Stimulated activated CD8-positive, alpha-beta memory T cell treated with anti-CD3 and anti-CD28 coated beads, Interleukin-4, amount 100 ng/mL, for 48 hours (primary cell): Measurements from ENCODE around the gene GABBR2.

Experiments
- DNase-seq: peaks from one replicate; pipeline ENCODE4 v3.0.0-alpha.2; 2020

Gene GABBR2

DNA sequence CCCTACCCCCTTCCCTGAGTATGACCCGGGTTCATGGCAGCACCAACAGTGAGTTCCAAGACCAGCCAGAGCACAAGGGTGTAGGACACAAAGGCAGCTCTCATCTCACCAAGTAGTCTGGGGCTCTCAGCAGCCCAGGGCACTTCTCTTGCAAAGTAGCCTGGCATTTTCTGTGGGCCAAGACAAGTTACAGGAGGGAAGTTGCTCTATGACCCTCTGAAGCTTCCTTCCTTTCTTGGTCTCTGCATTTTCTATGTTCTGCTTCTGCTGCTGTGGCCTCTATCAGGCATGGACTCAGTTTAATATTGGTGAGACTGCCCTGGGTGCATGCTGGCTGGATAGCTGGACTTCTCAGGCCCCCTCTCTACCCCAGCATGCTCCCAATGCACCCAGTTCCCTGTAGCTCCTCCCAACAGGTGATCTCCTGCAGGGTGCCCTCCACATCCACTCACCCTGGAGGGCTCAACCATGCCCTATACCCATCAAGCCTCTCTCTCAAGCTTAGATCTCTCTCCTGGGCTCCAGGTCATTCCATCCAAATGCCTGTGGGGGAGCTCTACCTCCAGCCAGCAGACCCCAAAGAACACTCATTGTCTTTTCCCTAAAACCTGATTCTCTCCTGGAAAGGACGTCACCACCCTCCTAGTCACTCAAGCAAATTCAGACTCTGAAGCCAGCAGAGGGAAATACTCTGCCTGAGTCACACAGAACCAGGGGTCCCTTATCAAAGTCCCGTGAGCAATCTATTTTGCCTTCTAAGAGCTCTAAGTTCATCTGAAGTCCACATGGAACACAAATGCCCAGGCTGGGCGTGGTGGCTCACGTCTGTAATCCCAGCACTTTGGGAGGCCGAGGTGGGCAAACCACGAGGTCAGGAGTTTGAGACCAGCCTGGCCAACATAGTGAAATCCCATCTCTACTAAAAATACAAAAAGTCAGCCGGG lies 467.1 kb downstream of the GABBR2 start:
- no peak for DNase-seq

DNA sequence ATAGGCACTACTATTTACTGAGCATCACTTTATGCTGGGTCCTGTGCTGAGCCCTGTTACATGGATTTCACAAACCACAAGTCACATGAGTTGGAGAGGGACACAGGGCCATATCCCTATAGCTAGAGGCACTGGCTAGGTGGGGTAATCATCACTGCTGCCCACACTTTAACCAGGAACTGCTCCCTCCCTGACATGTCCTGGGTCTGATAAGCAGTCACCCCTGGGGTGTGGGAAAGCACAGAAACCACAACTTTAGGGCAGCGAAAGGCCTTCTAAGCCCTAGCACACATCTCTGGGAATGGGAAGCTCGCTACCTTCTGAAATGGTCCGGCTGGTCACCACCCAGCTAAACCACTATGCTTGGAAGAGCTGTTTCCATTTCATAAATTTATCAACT lies 468.3 kb downstream of the GABBR2 start:
- no peak for DNase-seq
